ENCODE data around the gene FGR. TPM values are rescaled to one million over a fixed set of nuclear protein-coding genes. Genes with fewer than 3 reads are reported as not detected.

FGR gene
- total RNA-seq, 1 donor from 2014 or later = not detected

DNA sequence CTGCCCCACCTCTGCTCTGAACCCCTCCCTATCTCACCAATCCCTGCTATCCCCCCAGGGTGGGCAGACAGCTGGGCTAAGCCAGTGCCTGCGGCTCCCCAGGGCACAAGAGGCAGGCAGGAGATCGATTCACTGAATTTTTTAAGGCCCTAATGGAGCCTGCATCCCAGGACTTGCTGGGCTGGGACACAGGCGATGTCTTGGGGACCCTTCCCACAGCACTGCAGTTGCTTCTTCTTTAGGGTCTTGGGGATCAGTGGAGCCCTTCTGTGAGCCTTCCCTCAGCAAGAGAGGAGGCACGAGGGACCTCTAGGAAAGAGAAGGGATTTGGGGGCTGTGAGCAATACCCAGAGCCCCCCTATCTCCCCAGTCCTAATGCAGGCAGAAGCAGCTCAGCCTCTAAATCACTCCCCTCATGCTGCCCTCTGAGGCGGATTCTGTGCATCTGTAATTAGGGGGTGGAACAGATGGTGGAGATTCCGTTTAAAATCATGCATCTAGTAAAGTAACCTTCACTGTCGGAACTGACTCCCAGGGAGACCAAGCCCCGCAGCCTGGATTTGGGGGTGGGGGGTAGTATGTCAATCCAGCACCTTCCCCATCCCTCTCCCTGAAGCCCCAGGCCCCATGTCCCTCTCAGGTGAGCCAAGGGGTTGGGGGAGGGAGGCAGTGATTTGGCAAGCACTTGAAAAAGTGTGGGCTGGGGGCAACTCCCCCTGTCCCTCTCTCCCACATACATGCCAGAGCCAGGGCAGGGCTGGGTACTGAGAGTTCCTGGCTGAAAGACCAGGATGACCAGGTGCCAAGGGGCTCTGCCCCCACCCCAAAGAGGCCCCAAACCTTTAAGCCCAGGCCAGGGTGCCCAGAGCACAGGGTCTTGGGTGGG, 41.1 kb downstream of the FGR start:
- H3K27ac Mint-ChIP-seq = peak overlapping the region; percentile 50
- no peak overlapping the region for H3K4me3 Mint-ChIP-seq
- H3K4me1 Mint-ChIP-seq (ENCODE audit: unreplicated experiment) = peaks cover 26% of the 10 kb centered on the region
- H3K9me3 Mint-ChIP-seq = no peaks in the 10 kb centered on the region
- no peaks in the 10 kb centered on the region for H3K27me3 Mint-ChIP-seq
- TF ChIP-seq, protein P1, sequence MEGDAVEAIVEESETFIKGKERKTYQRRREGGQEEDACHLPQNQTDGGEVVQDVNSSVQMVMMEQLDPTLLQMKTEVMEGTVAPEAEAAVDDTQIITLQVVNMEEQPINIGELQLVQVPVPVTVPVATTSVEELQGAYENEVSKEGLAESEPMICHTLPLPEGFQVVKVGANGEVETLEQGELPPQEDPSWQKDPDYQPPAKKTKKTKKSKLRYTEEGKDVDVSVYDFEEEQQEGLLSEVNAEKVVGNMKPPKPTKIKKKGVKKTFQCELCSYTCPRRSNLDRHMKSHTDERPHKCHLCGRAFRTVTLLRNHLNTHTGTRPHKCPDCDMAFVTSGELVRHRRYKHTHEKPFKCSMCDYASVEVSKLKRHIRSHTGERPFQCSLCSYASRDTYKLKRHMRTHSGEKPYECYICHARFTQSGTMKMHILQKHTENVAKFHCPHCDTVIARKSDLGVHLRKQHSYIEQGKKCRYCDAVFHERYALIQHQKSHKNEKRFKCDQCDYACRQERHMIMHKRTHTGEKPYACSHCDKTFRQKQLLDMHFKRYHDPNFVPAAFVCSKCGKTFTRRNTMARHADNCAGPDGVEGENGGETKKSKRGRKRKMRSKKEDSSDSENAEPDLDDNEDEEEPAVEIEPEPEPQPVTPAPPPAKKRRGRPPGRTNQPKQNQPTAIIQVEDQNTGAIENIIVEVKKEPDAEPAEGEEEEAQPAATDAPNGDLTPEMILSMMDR (conservative IDR thresholded peaks at IDR 0.05) = no peak
- no peaks in the 10 kb centered on the region for H3K36me3 Mint-ChIP-seq
- no peak for DNase-seq (ENCODE audit: extremely low spot score, unreplicated experiment)

DNA sequence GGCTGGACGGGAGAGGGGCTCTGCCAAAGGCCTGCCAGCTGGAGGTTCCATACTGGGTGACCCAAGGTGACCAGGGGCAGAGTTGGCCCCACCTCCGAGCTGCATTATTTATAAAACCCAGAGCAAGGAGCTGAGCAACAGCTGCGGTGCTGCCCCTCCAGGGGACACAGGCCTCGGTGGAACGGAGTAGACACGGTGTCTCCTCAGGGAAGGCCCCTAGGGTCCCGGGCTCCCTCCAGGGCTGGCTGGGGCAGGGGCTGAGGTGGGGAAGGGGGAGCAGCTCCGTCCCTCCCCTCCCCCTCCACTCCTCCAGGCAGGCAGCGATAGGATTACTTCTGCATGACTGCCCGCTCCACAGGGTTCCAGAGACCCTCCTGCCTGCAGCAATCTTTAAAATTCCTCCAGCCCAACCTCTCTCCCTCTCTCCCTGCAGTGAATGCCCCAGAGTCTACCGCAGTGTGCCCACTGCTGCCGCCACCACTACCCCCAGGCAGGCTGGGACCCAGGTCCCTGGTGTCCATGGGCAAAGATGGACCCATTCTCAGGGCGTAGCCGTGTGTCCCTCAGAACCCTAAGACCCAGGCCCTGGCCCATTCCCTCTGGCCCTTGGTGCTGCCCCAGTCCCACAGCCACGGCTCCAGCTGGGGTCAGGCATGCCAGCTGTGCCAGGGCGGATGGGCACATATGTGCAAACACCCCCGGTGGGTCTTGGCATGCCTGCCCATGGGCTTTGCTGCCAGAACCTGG, 41.9 kb downstream of the FGR start:
- Mint-ChIP-seq H3K4me3 (peak overlapping the region; percentile 31), H3K9me3 (no peaks in the 10 kb centered on the region), H3K27ac (no peak overlapping the region), H3K27me3 (no peaks in the 10 kb centered on the region), H3K4me1 (ENCODE audit: unreplicated experiment) (peaks cover 21% of the 10 kb centered on the region), H3K36me3 (no peaks in the 10 kb centered on the region)
- TF ChIP-seq, protein P1 (conservative IDR thresholded peaks at IDR 0.05) = no peak
- no peak for DNase-seq (ENCODE audit: extremely low spot score, unreplicated experiment)

DNA sequence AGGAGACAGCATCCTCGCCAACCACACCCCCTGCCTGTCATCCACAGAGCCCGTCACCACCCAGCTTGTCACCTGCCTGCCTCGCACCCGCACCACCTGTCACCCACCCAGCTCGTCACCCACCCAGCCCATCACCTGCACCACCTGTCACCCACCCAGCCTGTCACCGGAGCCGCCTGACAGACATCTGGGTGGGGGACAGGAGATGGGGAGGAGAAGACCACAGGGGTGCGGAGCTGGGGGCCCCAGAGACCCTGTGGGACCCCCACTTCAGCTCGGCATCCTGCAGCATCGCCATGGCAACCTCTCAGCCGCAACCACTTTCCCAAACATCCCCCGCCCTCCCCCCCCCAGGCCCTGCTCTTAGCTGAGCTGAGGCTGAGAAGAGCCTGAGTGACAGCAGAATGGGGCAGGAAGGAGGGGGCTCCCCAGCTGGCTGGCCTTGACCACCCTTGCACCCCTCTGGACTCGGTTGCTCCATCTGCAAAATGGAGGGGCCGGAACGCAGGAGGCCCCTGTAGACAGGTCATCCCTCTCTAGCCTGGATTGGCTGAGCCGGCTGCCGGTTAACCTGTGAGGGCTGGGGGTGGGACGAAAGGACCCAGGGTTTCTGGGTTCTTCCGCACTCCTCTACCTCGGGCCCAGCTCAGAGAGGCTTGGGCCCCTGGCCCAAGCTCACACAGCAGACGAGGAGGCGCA, 42.6 kb downstream of the FGR start:
- no peaks in the 10 kb centered on the region for H3K36me3 Mint-ChIP-seq
- H3K9me3 Mint-ChIP-seq = no peaks in the 10 kb centered on the region
- no peaks in the 10 kb centered on the region for H3K27me3 Mint-ChIP-seq
- TF ChIP-seq, protein P1 (conservative IDR thresholded peaks at IDR 0.05) = no peak
- H3K27ac Mint-ChIP-seq = no peak overlapping the region
- peaks cover 21% of the 10 kb centered on the region for H3K4me1 Mint-ChIP-seq (ENCODE audit: unreplicated experiment)
- no peak for DNase-seq (ENCODE audit: extremely low spot score, unreplicated experiment)
- H3K4me3 Mint-ChIP-seq = no peak overlapping the region

DNA sequence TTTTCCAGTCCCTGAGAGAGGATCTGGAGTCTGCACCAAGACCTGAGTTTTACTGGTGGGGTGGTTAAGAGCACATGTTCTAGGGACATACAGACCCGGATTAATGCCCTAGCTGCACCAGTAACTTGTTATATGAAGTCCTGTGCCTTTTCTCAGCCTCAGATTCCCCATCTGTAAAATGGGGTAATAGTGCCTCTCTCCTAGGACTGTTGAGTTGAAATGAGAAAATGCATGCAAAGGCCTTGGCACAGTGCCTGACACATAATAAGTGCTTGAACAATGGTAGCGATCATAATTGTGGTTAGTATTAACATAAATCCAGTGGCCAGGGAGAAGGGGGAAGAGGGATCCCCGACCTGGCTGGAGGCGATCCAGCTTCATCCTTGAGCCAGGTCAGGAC, 43.4 kb downstream of the FGR start:
- H3K4me3 Mint-ChIP-seq = no peak overlapping the region
- no peak overlapping the region for H3K27ac Mint-ChIP-seq
- H3K36me3 Mint-ChIP-seq = no peaks in the 10 kb centered on the region
- H3K4me1 Mint-ChIP-seq (ENCODE audit: unreplicated experiment) = peaks cover 21% of the 10 kb centered on the region
- TF ChIP-seq, protein P1 (conservative IDR thresholded peaks at IDR 0.05) = no peak
- H3K9me3 Mint-ChIP-seq = no peaks in the 10 kb centered on the region
- no peaks in the 10 kb centered on the region for H3K27me3 Mint-ChIP-seq
- no peak for DNase-seq (ENCODE audit: extremely low spot score, unreplicated experiment)

DNA sequence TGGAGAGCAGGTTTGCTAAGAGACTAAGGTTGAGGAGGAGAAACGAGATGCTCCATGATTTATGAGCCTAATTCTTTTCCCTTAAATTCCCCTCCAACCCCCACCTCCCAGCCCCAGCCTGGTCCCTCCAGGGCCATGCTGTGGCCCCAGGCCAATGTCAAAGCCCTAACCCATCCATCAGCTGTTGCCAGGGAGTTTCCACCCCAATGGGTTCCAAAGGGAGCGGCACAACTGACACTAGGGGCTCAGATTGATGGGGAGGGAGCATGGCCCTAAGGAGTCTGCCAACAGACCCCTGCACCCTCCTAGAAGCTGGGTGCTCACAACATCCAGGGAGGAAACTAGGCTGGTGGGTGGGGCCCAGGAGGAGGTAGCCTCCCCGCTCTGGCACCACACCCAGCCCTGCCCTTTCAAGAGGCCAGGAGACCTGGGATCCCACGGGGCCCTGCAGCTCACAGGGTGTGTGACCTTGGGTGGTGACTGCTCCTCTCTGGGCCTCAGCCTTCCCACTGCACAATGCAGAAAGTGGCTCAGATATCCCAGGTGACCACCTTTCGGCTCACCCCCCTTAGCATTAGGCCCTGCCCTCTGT, 44.0 kb downstream of the FGR start:
- Mint-ChIP-seq H3K27me3 (no peaks in the 10 kb centered on the region), H3K27ac (no peak overlapping the region), H3K4me1 (ENCODE audit: unreplicated experiment) (peaks cover 21% of the 10 kb centered on the region), H3K4me3 (no peak overlapping the region), H3K36me3 (peaks cover under 1% of the 10 kb centered on the region), H3K9me3 (no peaks in the 10 kb centered on the region)
- TF ChIP-seq, protein P1 (conservative IDR thresholded peaks at IDR 0.05) = no peak
- DNase-seq (ENCODE audit: extremely low spot score, unreplicated experiment) = no peak
